ENCODE measurements around the gene PLPP4. TPM values are rescaled to one million over a fixed set of nuclear protein-coding genes. Genes with fewer than 3 reads are reported as not detected.
A peak's percentile ranks its signal among the peaks of the same experiment; 100 is the strongest.

The PLPP4 gene
- total RNA-seq, 8 experiments from 2014 or later, result 0.23 to 11.9 (median 0.62) TPM

GRCh38 chr10:120628197-120628596, 171.2 kb downstream of the PLPP4 start:
- no CpG with 5 or more reads among the region's 1 CpG for WGBS, 10 experiments
- peak in 2 of 8 experiments; percentile 50 to 78 for ATAC-seq (replicated peaks in 6 of 8)
- H3K27ac ChIP-seq, result no peak overlapping the region
- H3K4me1 ChIP-seq (replicated peaks in 1 of 2), result no peaks in the 10 kb centered on the region
- no peak overlapping the region for H3K4me3 ChIP-seq
- in situ Hi-C loops (cut with MboI; ENCODE audit: low pct_unique_long_range_greater_than_20kb in 2 of 9, low sequenced_read_pairs in 9 of 9, unreplicated experiment in 9 of 9), result no loop called here

- no peak for ATAC-seq (replicated peaks in 6 of 8)
- H3K4me1 ChIP-seq (replicated peaks in 1 of 2), result no peaks in the 10 kb centered on the region
- H3K4me3 ChIP-seq, result no peak overlapping the region
- 0 to 53% (median 16%) methylated on average over 1 of the region's 1 CpG; no CpG with 5 or more reads in 2 of the 10 experiments for WGBS, 10 experiments
- no peak overlapping the region for H3K27ac ChIP-seq
- in situ Hi-C loops (cut with MboI; ENCODE audit: low pct_unique_long_range_greater_than_20kb in 2 of 9, low sequenced_read_pairs in 9 of 9, unreplicated experiment in 9 of 9), result no loop called here
Measured at GRCh38 chr10:120630266-120630665, 173.2 kb downstream of the PLPP4 start.

GRCh38 chr10:120632047-120632446, 175.0 kb downstream of the PLPP4 start:
- ATAC-seq (replicated peaks in 6 of 8), result peak in 2 of 8 experiments; percentile 21 to 35
- in situ Hi-C loops (cut with MboI; ENCODE audit: low pct_unique_long_range_greater_than_20kb in 2 of 9, low sequenced_read_pairs in 9 of 9, unreplicated experiment in 9 of 9), result no loop called here
- 0 to 80% (median 78%) methylated on average over 1 of the region's 1 CpG; no CpG with 5 or more reads in 7 of the 10 experiments for WGBS, 10 experiments
- Histone ChIP-seq H3K4me1 (replicated peaks in 1 of 2) (no peaks in the 10 kb centered on the region), H3K27ac (no peak overlapping the region), H3K4me3 (no peak overlapping the region)

GRCh38 chr10:120632942-120633341, 175.9 kb downstream of the PLPP4 start:
- in situ Hi-C loops (cut with MboI; ENCODE audit: low pct_unique_long_range_greater_than_20kb in 2 of 9, low sequenced_read_pairs in 9 of 9, unreplicated experiment in 9 of 9), result no loop called here
- peak in 2 of 8 experiments; percentile 32 to 60 for ATAC-seq (replicated peaks in 6 of 8)
- H3K27ac ChIP-seq, result no peak overlapping the region
- WGBS, 10 experiments, result 27 to 91% (median 57%) methylated on average over 1 to 3 of the region's 3 CpGs; no CpG with 5 or more reads in 1 of the 10 experiments
- no peak overlapping the region for H3K4me3 ChIP-seq
- no peaks in the 10 kb centered on the region for H3K4me1 ChIP-seq (replicated peaks in 1 of 2)

- H3K4me1 ChIP-seq (replicated peaks in 1 of 2), result no peaks in the 10 kb centered on the region
- 31 to 84% (median 57%) methylated on average over 1 to 12 of the region's 12 CpGs; no CpG with 5 or more reads in 2 of the 10 experiments for WGBS, 10 experiments
- H3K4me3 ChIP-seq, result no peak overlapping the region
- in situ Hi-C loops (cut with MboI; ENCODE audit: low pct_unique_long_range_greater_than_20kb in 2 of 9, low sequenced_read_pairs in 9 of 9, unreplicated experiment in 9 of 9), result no loop called here
- peak in 2 of 8 experiments; percentile 66 to 67 for ATAC-seq (replicated peaks in 6 of 8)
- H3K27ac ChIP-seq, result no peak overlapping the region
Measured at GRCh38 chr10:120634659-120635058, 177.6 kb downstream of the PLPP4 start.

Measured in motor neuron (in vitro differentiated cells).